Tibial nerve (tissue), 3 donors: Measurements from ENCODE around the gene HS1BP3.

Source experiments
- POLR2A ChIP-seq, 2 donors: fragments of 450-650 bp; IDR thresholded peaks; one replicate each; pipeline ENCODE4 v1.6.1; 2017; ENCODE audit warnings: antibody characterized with exemption in 2 of 2, mild to moderate bottlenecking in 2 of 2, moderate library complexity in 2 of 2
- TF ChIP-seq, protein P1 (sequence below), 5 experiments: fragments of 200-600 bp in 3 of 5; fragments of 450-650 bp in 2 of 5; sonication (generic) in 3 of 5; IDR thresholded peaks; one replicate each; pipeline ENCODE4 v1.5.1; 2016 to 2019; ENCODE audit warnings: antibody characterized with exemption in 5 of 5, mild to moderate bottlenecking in 3 of 5, moderate library complexity in 2 of 5

DNA sequence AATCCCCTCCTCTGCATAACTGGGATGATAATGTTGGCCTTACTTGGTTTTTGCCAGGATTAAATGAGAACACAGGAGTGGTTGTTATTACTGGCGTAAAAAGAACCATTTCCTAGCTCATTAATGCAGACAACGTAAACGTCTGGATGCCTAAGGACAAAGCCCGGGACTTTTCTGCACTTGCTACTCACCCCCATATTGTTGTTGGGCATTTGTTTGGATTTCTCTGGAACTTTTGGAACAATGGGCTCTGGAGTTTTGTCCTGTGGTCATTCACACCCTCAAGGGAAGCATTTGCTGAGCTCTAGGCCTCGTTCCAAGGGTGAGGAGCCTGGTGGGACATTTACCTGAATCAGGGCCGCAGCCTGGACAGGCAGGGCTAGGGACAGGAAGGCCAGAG lies 76.0 kb downstream of the HS1BP3 start:
- TF ChIP-seq, protein P1, sequence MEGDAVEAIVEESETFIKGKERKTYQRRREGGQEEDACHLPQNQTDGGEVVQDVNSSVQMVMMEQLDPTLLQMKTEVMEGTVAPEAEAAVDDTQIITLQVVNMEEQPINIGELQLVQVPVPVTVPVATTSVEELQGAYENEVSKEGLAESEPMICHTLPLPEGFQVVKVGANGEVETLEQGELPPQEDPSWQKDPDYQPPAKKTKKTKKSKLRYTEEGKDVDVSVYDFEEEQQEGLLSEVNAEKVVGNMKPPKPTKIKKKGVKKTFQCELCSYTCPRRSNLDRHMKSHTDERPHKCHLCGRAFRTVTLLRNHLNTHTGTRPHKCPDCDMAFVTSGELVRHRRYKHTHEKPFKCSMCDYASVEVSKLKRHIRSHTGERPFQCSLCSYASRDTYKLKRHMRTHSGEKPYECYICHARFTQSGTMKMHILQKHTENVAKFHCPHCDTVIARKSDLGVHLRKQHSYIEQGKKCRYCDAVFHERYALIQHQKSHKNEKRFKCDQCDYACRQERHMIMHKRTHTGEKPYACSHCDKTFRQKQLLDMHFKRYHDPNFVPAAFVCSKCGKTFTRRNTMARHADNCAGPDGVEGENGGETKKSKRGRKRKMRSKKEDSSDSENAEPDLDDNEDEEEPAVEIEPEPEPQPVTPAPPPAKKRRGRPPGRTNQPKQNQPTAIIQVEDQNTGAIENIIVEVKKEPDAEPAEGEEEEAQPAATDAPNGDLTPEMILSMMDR (IDR thresholded peaks at IDR 0.05), result no peak
- no peak for TF ChIP-seq POLR2A (IDR thresholded peaks at IDR 0.05)
